ENCODE data around the gene TBC1D2B. TPM values are rescaled to one million over a fixed set of nuclear protein-coding genes. Genes with fewer than 3 reads are reported as not detected.
A peak's percentile ranks its signal among the peaks of the same experiment; 100 is the strongest.

Gene TBC1D2B
- total and polyA plus RNA-seq, 4 donors = 21.8 to 62.9 (median 38.9) TPM

DNA sequence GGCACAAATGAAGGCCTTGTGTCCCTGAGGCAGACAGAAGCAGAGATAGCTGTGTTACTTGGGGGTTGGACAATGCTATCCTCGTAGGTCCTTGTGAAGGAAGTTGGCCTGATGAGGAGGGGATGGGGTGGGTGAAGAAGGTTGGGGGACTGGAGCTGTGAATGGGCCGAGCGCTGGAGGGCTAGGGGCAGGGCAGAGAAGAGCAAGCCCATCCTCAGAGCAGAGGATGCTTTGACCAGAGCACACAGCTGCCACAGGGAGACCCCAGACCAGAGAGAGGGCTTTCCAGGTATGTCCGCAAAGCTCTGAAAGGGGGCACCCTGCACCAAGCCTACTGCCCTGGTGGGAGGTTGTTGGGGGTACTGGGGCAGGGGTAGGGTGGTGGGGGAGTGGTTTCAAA is 5.7 kb upstream of the TBC1D2B start:
- ATAC-seq (ENCODE audit: insufficient read depth, low FRiP score) (no peak), DNase-seq (no peak)
- no peak for TF ChIP-seq CTCF (IDR thresholded peaks at IDR 0.05; ENCODE audit: control extremely low read depth, extremely low read depth)
- Histone ChIP-seq H3K4me1 (ENCODE audit: control insufficient read depth in 5 of 5, insufficient read depth in 5 of 5, low read length in 5 of 5) (peaks cover 0 to 21% (median 6%) of the 10 kb centered on the region in 5 donors), H3K9me3 (ENCODE audit: control insufficient read depth in 4 of 4, insufficient read depth in 3 of 4, low read length in 3 of 4) (no peaks in the 10 kb centered on the region), H3K9ac (ENCODE audit: insufficient read depth in 1 of 2, low read length in 2 of 2) (no peak overlapping the region), H3K36me3 (ENCODE audit: control insufficient read depth in 4 of 4, insufficient read depth in 4 of 4, low read length in 4 of 4) (no peaks in the 10 kb centered on the region), H3K27ac (ENCODE audit: low read depth in 1 of 2, low read length in 1 of 2) (peak overlapping the region in 1 of 2 donors; percentile 76), H3K4me3 (no peak overlapping the region), H3K27me3 (ENCODE audit: control insufficient read depth in 3 of 3, insufficient read depth in 3 of 3, low read length in 2 of 3) (no peaks in the 10 kb centered on the region)
- WGBS, 2 donors = 80 to 84% methylated on average over 4 of the region's 4 CpGs

DNA sequence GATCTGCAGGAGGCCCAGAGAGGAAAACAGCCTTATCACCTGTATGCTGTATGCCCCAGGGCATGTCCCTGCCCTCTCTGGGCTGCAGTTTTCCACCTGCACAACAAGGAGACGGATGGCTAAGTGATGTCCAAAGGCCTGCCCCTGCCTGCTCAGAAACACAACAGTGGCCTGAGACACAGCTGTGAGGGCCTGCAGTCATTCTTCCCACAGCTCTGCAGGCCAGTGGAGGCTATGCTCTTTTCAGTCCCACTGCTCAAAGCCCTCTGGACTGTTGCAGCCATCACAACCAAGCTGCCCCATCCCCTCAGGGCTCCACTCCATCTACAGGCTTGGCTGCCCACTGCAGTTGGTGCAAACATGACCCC is 5.2 kb upstream of the TBC1D2B start:
- no peak for TF ChIP-seq CTCF (IDR thresholded peaks at IDR 0.05; ENCODE audit: control extremely low read depth, extremely low read depth)
- Histone ChIP-seq H3K4me3 (no peak overlapping the region), H3K9ac (ENCODE audit: insufficient read depth in 1 of 2, low read length in 2 of 2) (no peak overlapping the region), H3K27ac (ENCODE audit: low read depth in 1 of 2, low read length in 1 of 2) (peak overlapping the region in 1 of 2 donors; percentile 76), H3K36me3 (ENCODE audit: control insufficient read depth in 4 of 4, insufficient read depth in 4 of 4, low read length in 4 of 4) (no peaks in the 10 kb centered on the region), H3K27me3 (ENCODE audit: control insufficient read depth in 3 of 3, insufficient read depth in 3 of 3, low read length in 2 of 3) (no peaks in the 10 kb centered on the region), H3K9me3 (ENCODE audit: control insufficient read depth in 4 of 4, insufficient read depth in 3 of 4, low read length in 3 of 4) (no peaks in the 10 kb centered on the region), H3K4me1 (ENCODE audit: control insufficient read depth in 5 of 5, insufficient read depth in 5 of 5, low read length in 5 of 5) (peaks cover 0 to 21% (median 6%) of the 10 kb centered on the region in 5 donors)
- DNase-seq (no peak), ATAC-seq (ENCODE audit: insufficient read depth, low FRiP score) (no peak)
- WGBS, 2 donors = 86 to 89% methylated on average over 1 of the region's 1 CpG

DNA sequence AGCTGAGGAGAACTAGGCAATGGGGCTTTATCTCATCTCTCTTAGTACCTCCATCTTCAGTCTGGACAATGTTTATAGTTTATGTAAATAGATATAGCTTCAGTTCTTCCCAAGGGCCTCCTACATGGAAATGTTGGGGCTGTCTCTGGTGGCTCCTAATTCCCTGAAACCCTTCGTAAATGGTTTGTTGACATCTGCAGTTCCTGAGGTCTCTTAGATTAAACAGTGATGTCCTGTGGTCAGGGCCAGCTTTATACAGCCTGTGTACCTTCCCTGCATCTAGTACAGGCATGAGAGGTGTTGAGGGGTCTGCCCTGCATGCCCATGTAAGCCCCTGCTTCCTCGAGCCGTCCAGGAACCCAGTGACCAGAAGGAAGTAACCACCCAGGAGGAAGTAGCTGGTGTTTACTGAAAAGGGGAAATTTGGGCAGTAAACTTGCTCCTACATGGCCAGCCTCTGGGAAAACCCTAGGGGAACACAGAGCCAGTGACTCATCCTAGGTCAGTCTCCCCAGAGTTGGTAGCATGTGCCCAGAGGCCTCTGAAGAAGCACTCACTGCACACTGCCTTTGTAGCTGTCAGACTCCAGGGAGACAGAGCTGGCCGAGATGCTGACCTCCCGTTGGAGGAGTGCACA is 4.7 kb upstream of the TBC1D2B start:
- Histone ChIP-seq H3K27ac (ENCODE audit: low read depth in 1 of 2, low read length in 1 of 2) (peak overlapping the region in 1 of 2 donors; percentile 76), H3K27me3 (ENCODE audit: control insufficient read depth in 3 of 3, insufficient read depth in 3 of 3, low read length in 2 of 3) (no peaks in the 10 kb centered on the region), H3K9me3 (ENCODE audit: control insufficient read depth in 4 of 4, insufficient read depth in 3 of 4, low read length in 3 of 4) (no peaks in the 10 kb centered on the region), H3K4me1 (ENCODE audit: control insufficient read depth in 5 of 5, insufficient read depth in 5 of 5, low read length in 5 of 5) (peaks cover 0 to 21% (median 6%) of the 10 kb centered on the region in 5 donors), H3K36me3 (ENCODE audit: control insufficient read depth in 4 of 4, insufficient read depth in 4 of 4, low read length in 4 of 4) (no peaks in the 10 kb centered on the region), H3K9ac (ENCODE audit: insufficient read depth in 1 of 2, low read length in 2 of 2) (no peak overlapping the region), H3K4me3 (no peak overlapping the region)
- TF ChIP-seq CTCF (IDR thresholded peaks at IDR 0.05; ENCODE audit: control extremely low read depth, extremely low read depth) = no peak
- ATAC-seq (ENCODE audit: insufficient read depth, low FRiP score) = peak; percentile 63
- DNase-seq = no peak
- WGBS, 2 donors = 43 to 48% methylated on average over 5 of the region's 5 CpGs

GRCh38 chr15:78080088-78080460 is 2.6 kb upstream of the TBC1D2B start:
- peaks cover 0 to 29% (median 11%) of the 10 kb centered on the region in 5 donors for H3K4me1 ChIP-seq (ENCODE audit: control insufficient read depth in 5 of 5, insufficient read depth in 5 of 5, low read length in 5 of 5)

More at GRCh38 chr15:78080088-78080460, 2.6 kb upstream of the TBC1D2B start:
- DNase-seq (no peak), ATAC-seq (ENCODE audit: insufficient read depth, low FRiP score) (no peak)
- H3K27ac ChIP-seq (ENCODE audit: low read depth in 1 of 2, low read length in 1 of 2) = no peak overlapping the region
- H3K27me3 ChIP-seq (ENCODE audit: control insufficient read depth in 3 of 3, insufficient read depth in 3 of 3, low read length in 2 of 3) = no peaks in the 10 kb centered on the region
- TF ChIP-seq CTCF (IDR thresholded peaks at IDR 0.05; ENCODE audit: control extremely low read depth, extremely low read depth) = no peak
- H3K4me3 ChIP-seq = no peak overlapping the region
- H3K9me3 ChIP-seq (ENCODE audit: control insufficient read depth in 4 of 4, insufficient read depth in 3 of 4, low read length in 3 of 4) = no peaks in the 10 kb centered on the region
- no peak overlapping the region for H3K9ac ChIP-seq (ENCODE audit: insufficient read depth in 1 of 2, low read length in 2 of 2)
- WGBS, 2 donors = 97 to 98% methylated on average over 8 of the region's 8 CpGs
- H3K36me3 ChIP-seq (ENCODE audit: control insufficient read depth in 4 of 4, insufficient read depth in 4 of 4, low read length in 4 of 4) = no peaks in the 10 kb centered on the region

Data from lung (tissue), 12 donors.